A549 (cell line): Measurements from ENCODE around the gene NUDT10. TPM values are rescaled to one million over a fixed set of nuclear protein-coding genes. Genes with fewer than 3 reads are reported as not detected.

ENCODE experiments used
- ATAC-seq, 2 experiments: fragments of 200-7000 bp in 1 of 2; fragments of >200 bp in 1 of 2; cut with Nextera tagmentation in 1 of 2; cut with Tn5 transposase in 1 of 2; 3 replicates each; pipeline versions ENCODE4 v1.8.0 to v1.9.1; 2018 to 2020; ENCODE audit warnings: mild to moderate bottlenecking in 1 of 2, moderate library complexity in 1 of 2
- CTCF ChIA-PET: fragments of 300-600 bp; sonication (Branson Sonifier 250); formaldehyde crosslinking; extraction: SDS; loops from one replicate; lab custom pipeline; 2021; ENCODE audit warnings: antibody characterized with exemption, inconsistent platforms; lab: Yijun Ruan, JAX
- POLR2A ChIA-PET: fragments of 350-600 bp; formaldehyde crosslinking; extraction: SDS; loops from one replicate; lab custom pipeline; 2021; ENCODE audit warnings: antibody characterized with exemption, inconsistent platforms; lab: Yijun Ruan, JAX
- DNase-seq, 2 experiments: peaks; one replicate each; pipeline versions ENCODE4 v3.0.0 to v3.0.0-alpha.2; 2011 to 2016; ENCODE audit warnings: low read depth in 1 of 2, low spot score in 1 of 2
- FAIRE-seq: peaks from 2 replicates; lab custom pipeline; 2011; peaks lifted over from hg19 to GRCh38; lab: Jason Lieb, UNC
- H3K27ac ChIP-seq, 2 experiments: fragments of >200 bp; sonication (Bioruptor Twin); formaldehyde crosslinking; 3 replicates each; pipeline ENCODE4 v1.5.1; 2016 to 2017
- H3K4me1 ChIP-seq: fragments of >200 bp; sonication (Bioruptor Twin); formaldehyde crosslinking; 3 replicates; pipeline ENCODE4 v1.6.1; 2016
- H3K4me2 ChIP-seq: fragments of >200 bp; sonication (Bioruptor Twin); formaldehyde crosslinking; 3 replicates; pipeline ENCODE4 v1.6.1; 2016
- H3K4me3 ChIP-seq: fragments of >200 bp; sonication (Bioruptor Twin); formaldehyde crosslinking; 3 replicates; pipeline ENCODE4 v1.5.1; 2016
- H3K9me3 ChIP-seq: fragments of >200 bp; sonication (Bioruptor Twin); formaldehyde crosslinking; 3 replicates; pipeline ENCODE4 v1.6.1; 2016
- BHLHE40 ChIP-seq: IDR thresholded peaks from 2 replicates; pipeline ENCODE4 v1.6.1; 2012; ENCODE audit warnings: low read depth, low read length, inconsistent platforms
- CHD2 ChIP-seq: fragments of 150-350 bp; IDR thresholded peaks from 2 replicates; pipeline ENCODE4 v1.6.1; 2014; ENCODE audit warnings: low read length; ENCODE audit not compliant: partially characterized antibody
- CHD4 ChIP-seq: fragments of 200-600 bp; sonication (generic); IDR thresholded peaks from 2 replicates; pipeline ENCODE4 v1.6.1; 2016; ENCODE audit warnings: antibody characterized with exemption, mild to moderate bottlenecking, borderline replicate concordance
- ESRRA ChIP-seq: fragments of 150-350 bp; IDR thresholded peaks from 2 replicates; pipeline ENCODE4 v1.6.1; 2014; ENCODE audit warnings: mild to moderate bottlenecking, low read length, borderline replicate concordance
- FOSB ChIP-seq: fragments of 250-450 bp; sonication (Bioruptor Pico); IDR thresholded peaks from 2 replicates; pipeline ENCODE4 v1.5.0; 2020; ENCODE audit warnings: mild to moderate bottlenecking, moderate library complexity
- FOSL2 ChIP-seq, 2 experiments: fragments of 450-650 bp in 1 of 2; fragments of >200 bp in 1 of 2; sonication (Bioruptor Twin) in 1 of 2; formaldehyde crosslinking; IDR thresholded peaks; 2 replicates each; pipeline versions ENCODE4 v1.5.0 to v1.6.1; 2016 to 2020; ENCODE audit warnings: mild to moderate bottlenecking in 1 of 2, moderate library complexity in 1 of 2
- FOXS1 ChIP-seq: fragments of 250-450 bp; sonication (Bioruptor Pico); IDR thresholded peaks from 2 replicates; pipeline ENCODE4 v1.5.0; 2020; ENCODE audit warnings: mild to moderate bottlenecking, moderate library complexity
- HEYL ChIP-seq: fragments of 250-450 bp; sonication (Bioruptor Pico); IDR thresholded peaks from 2 replicates; pipeline ENCODE4 v1.8.0; 2021; ENCODE audit warnings: mild to moderate bottlenecking, moderate library complexity
- HOXB13 ChIP-seq: fragments of 250-450 bp; sonication (Bioruptor Pico); IDR thresholded peaks from 2 replicates; pipeline ENCODE4 v1.5.0; 2020; ENCODE audit warnings: low read depth, mild to moderate bottlenecking, moderate library complexity
- HOXB5 ChIP-seq: fragments of 250-450 bp; sonication (Bioruptor Pico); IDR thresholded peaks from 2 replicates; pipeline ENCODE4 v1.5.0; 2020; ENCODE audit warnings: mild to moderate bottlenecking, moderate library complexity
- MAFK ChIP-seq: fragments of 450-650 bp; IDR thresholded peaks from 2 replicates; pipeline ENCODE4 v1.6.1; 2014; ENCODE audit not compliant: partially characterized antibody
- MAX ChIP-seq: IDR thresholded peaks from 2 replicates; pipeline ENCODE4 v1.6.1; 2012
- NR3C1 ChIP-seq: fragments of >200 bp; sonication (Bioruptor Twin); formaldehyde crosslinking; IDR thresholded peaks from 3 replicates; pipeline ENCODE4 v1.6.1; 2017
- PBX3 ChIP-seq: IDR thresholded peaks from 2 replicates; pipeline ENCODE4 v1.6.1; 2012
- POLR2A ChIP-seq: IDR thresholded peaks from 2 replicates; pipeline ENCODE4 v1.6.1; 2012; ENCODE audit warnings: mild to moderate bottlenecking, low read length
- POLR2AphosphoS2 ChIP-seq: conservative IDR thresholded peaks from 2 replicates; pipeline ENCODE4 v1.6.1; 2012; ENCODE audit warnings: low read length, improper control_type of control experiment, inconsistent platforms
- RAD21 ChIP-seq, 2 experiments: fragments of >200 bp in 1 of 2; sonication (Bioruptor Twin) in 1 of 2; formaldehyde crosslinking in 1 of 2; IDR thresholded peaks in 1 of 2; conservative IDR thresholded peaks in 1 of 2; 2 replicates in 1 of 2; 3 replicates in 1 of 2; pipeline ENCODE4 v1.6.1; 2012 to 2018; ENCODE audit warnings: inconsistent platforms in 1 of 2
- RARB ChIP-seq: fragments of 250-450 bp; sonication (Bioruptor Pico); IDR thresholded peaks from 2 replicates; pipeline ENCODE4 v1.8.0; 2021; ENCODE audit warnings: mild to moderate bottlenecking, moderate library complexity
- RNF2 ChIP-seq: fragments of 200-600 bp; sonication (generic); IDR thresholded peaks from 2 replicates; pipeline ENCODE4 v1.6.1; 2016; ENCODE audit warnings: low read depth, mild to moderate bottlenecking, antibody characterized with exemption, moderate library complexity, borderline replicate concordance
- TFCP2L1 ChIP-seq: fragments of 250-450 bp; sonication (Bioruptor Pico); IDR thresholded peaks from 2 replicates; pipeline ENCODE4 v1.5.0; 2021; ENCODE audit warnings: mild to moderate bottlenecking
- TP53 ChIP-seq: fragments of 250-450 bp; sonication (Bioruptor Pico); IDR thresholded peaks from 2 replicates; pipeline ENCODE4 v1.5.0; 2021; ENCODE audit warnings: mild to moderate bottlenecking, moderate library complexity
- WGBS: methylation state at CpG from one replicate; pipeline ENCODE4 v1.1.6; 2017; ENCODE audit errors: missing lambda C conversion rate; 5-methylcytosine and 5-hydroxymethylcytosine counted together
- polyA minus RNA-seq: library from RNA; depleted of rRNA, polyadenylated mRNA; stranded (reverse); fragments of >200 nt; gene quantifications from 2 replicates; pipeline ENCODE4 v1.2.3, GENCODE V29; 2011; rRNA and poly(A)+ RNA removed
- polyA plus RNA-seq, 4 experiments: library from polyadenylated mRNA; depleted of rRNA in 3 of 4; stranded (reverse); fragments of >200 nt; fragmentation: RNase III in 1 of 4; extraction: RNeasy Plus Mini Kit Qiagen cat#74134 plus additional on column Dnase treatment in 1 of 4; gene quantifications; 2 replicates in 3 of 4; 3 replicates in 1 of 4; pipeline ENCODE4 v1.2.3, GENCODE V29; 2011 to 2017
- TF ChIP-seq, protein P1 (sequence below): IDR thresholded peaks from 2 replicates; pipeline ENCODE4 v1.6.1; 2012; ENCODE audit warnings: low read depth, borderline replicate concordance
- TF ChIP-seq, protein P2 (sequence below): fragments of 250-450 bp; sonication (Bioruptor Pico); IDR thresholded peaks from 2 replicates; pipeline ENCODE4 v1.5.0; 2020; ENCODE audit warnings: low read depth, mild to moderate bottlenecking, moderate library complexity
- TF ChIP-seq, protein P3 (sequence below): fragments of 450-650 bp; IDR thresholded peaks from 2 replicates; pipeline ENCODE4 v1.6.1; 2014; ENCODE audit warnings: antibody characterized with exemption

The NUDT10 gene
- polyA plus RNA-seq (2011; rRNA removed) (0.09 and 0.12 TPM in 2 replicates), polyA plus RNA-seq (2017; fragmentation: RNase III; extraction: RNeasy Plus Mini Kit Qiagen cat#74134 plus additional on column Dnase treatment) (0.16 to 0.26 TPM (median 0.16 TPM) in 3 replicates), polyA minus RNA-seq (not detected in 2 replicates)
- polyA plus RNA-seq (2012; cell fraction: cytosol; rRNA removed) = 0.20 and 0.25 TPM in 2 replicates
- 0.06 and 0.12 TPM in 2 replicates for polyA plus RNA-seq (2012; cell fraction: nucleus; rRNA removed)

GRCh38 chrX:51332188-51332942, at the start of gene NUDT10:
Gene NUDT10 (plus strand): TSS chrX:51332822. CDS start chrX:51332966, 144 bp downstream.
- POLR2A ChIA-PET = no interaction called here
- Histone ChIP-seq H3K4me3 (peak within 1 kb of the TSS; percentile 44), H3K4me1 (no peaks in the 10 kb centered on the region), H3K27ac (peak within 1 kb of the TSS in 1 of 2 experiments; percentile 56; a peak in 2 of 6 replicates), H3K9me3 (no peaks in the 10 kb centered on the region), H3K4me2 (peak within 1 kb of the TSS; percentile 83)
- DNase-seq = peak in 1 of 2 experiments; percentile 12
- CTCF ChIA-PET = no interaction called here
- TF ChIP-seq MAFK (no peak), POLR2A (0 out of 2 replicates have a peak, but pooled peaks have one; percentile 8), BHLHE40 (no peak)
- TF ChIP-seq, all 56 proteins: peak for 1
- 7% methylated on average over 12 of the region's 68 CpGs for WGBS
- FAIRE-seq (no peak), ATAC-seq (peak; percentile 62 to 89)

- Histone ChIP-seq H3K27ac (no peak overlapping the region), H3K9me3 (no peaks in the 10 kb centered on the region), H3K4me1 (no peaks in the 10 kb centered on the region), H3K4me3 (no peak overlapping the region), H3K4me2 (no peak overlapping the region)
- 6% methylated on average over 3 of the region's 3 CpGs for WGBS
- POLR2A ChIA-PET = no interaction called here
- CTCF ChIA-PET = no interaction called here
- DNase-seq (no peak), FAIRE-seq (no peak), ATAC-seq (no peak)
- TF ChIP-seq RARB (CRISPR knock-in tag) (no peak), TFCP2L1 (CRISPR knock-in tag) (no peak), PBX3 (no peak), FOXS1 (no peak), ESRRA (no peak), MAX (no peak), TP53 (CRISPR knock-in tag) (no peak)
- TF ChIP-seq, protein P1, sequence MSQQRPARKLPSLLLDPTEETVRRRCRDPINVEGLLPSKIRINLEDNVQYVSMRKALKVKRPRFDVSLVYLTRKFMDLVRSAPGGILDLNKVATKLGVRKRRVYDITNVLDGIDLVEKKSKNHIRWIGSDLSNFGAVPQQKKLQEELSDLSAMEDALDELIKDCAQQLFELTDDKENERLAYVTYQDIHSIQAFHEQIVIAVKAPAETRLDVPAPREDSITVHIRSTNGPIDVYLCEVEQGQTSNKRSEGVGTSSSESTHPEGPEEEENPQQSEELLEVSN = no peak
Measured at GRCh38 chrX:51292421-51292820, 40.2 kb upstream of the NUDT10 start.

DNA sequence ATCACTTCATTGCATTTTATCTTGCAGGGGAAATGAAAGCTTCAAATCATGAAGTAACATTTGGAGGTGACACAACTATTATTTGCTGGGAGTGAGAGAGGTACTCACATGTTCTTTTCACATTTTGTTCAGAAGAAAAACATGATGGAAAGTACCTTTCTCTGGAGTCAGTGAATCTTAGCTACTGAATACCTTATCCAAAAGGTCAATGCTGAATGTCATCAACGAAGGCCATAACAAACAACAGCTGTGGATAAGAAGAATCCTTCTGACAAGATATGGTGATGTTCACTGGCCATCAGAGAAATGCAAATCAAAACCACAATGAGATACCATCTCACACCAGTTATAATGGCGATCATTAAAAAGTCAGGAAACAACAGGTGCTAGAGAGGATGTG, 36.5 kb upstream of the NUDT10 start:
- no peak for FAIRE-seq
- H3K9me3 ChIP-seq = no peaks in the 10 kb centered on the region
- TF ChIP-seq HOXB13 (CRISPR knock-in tag) (no peak), HOXB5 (CRISPR knock-in tag) (no peak), MAFK (no peak), HEYL (CRISPR knock-in tag) (no peak), RNF2 (no peak), NR3C1 (no peak), CHD2 (no peak), TFCP2L1 (CRISPR knock-in tag) (no peak), CHD4 (no peak), POLR2A (no peak), RAD21 (conservative IDR thresholded peaks at IDR 0.05 in 1 of 2, IDR thresholded peaks at IDR 0.05 in 1 of 2) (no peak), POLR2AphosphoS2 (no peak), FOSB (CRISPR knock-in tag) (no peak), FOSL2 (IDR thresholded peaks at IDR 0.05) (no peak), FOSL2 (CRISPR knock-in tag; IDR thresholded peaks at IDR 0.05) (no peak), FOXS1 (no peak)
- TF ChIP-seq, protein P1 = no peak
- TF ChIP-seq, protein P2, sequence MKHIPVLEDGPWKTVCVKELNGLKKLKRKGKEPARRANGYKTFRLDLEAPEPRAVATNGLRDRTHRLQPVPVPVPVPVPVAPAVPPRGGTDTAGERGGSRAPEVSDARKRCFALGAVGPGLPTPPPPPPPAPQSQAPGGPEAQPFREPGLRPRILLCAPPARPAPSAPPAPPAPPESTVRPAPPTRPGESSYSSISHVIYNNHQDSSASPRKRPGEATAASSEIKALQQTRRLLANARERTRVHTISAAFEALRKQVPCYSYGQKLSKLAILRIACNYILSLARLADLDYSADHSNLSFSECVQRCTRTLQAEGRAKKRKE (CRISPR knock-in tag) = no peak
- TF ChIP-seq, protein P3, sequence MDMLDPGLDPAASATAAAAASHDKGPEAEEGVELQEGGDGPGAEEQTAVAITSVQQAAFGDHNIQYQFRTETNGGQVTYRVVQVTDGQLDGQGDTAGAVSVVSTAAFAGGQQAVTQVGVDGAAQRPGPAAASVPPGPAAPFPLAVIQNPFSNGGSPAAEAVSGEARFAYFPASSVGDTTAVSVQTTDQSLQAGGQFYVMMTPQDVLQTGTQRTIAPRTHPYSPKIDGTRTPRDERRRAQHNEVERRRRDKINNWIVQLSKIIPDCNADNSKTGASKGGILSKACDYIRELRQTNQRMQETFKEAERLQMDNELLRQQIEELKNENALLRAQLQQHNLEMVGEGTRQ = no peak
- H3K4me1 ChIP-seq = no peaks in the 10 kb centered on the region
- ChIA-PET CTCF (no interaction called here), POLR2A (no interaction called here)
- no peak for ATAC-seq
- WGBS = 32% methylated on average over 2 of the region's 2 CpGs
- no peak overlapping the region for H3K27ac ChIP-seq
- no peak for DNase-seq
- no peak overlapping the region for H3K4me3 ChIP-seq
- no peak overlapping the region for H3K4me2 ChIP-seq
